H9 (cell line): ENCODE results near the gene ZNF429. TPM values are rescaled to one million over a fixed set of nuclear protein-coding genes. Genes with fewer than 3 reads are reported as not detected.

Experiments
- DNase-seq: peaks from one replicate; pipeline ENCODE4 v3.0.0-alpha.2; 2017
- H2AFZ ChIP-seq: one replicate; pipeline ENCODE4 v1.6.1; 2013; ENCODE audit warnings: mild to moderate bottlenecking, low read length, control low read depth, moderate library complexity
- H2AK5ac ChIP-seq: 2 replicates; pipeline ENCODE4 v1.6.1; 2013; ENCODE audit warnings: low read length, control low read depth, mixed read lengths; ENCODE audit not compliant: insufficient read length
- H2BK120ac ChIP-seq: one replicate; pipeline ENCODE4 v1.6.1; 2013; ENCODE audit warnings: low read depth, mild to moderate bottlenecking, low read length, control low read depth, inconsistent platforms; ENCODE audit not compliant: poor library complexity, severe bottlenecking
- H2BK12ac ChIP-seq: 2 replicates; pipeline ENCODE4 v1.6.1; 2013; ENCODE audit warnings: low read length, control low read depth, mixed read lengths, low read depth; ENCODE audit not compliant: insufficient read length
- H2BK15ac ChIP-seq: 2 replicates; pipeline ENCODE4 v1.6.1; 2013; ENCODE audit warnings: low read depth, low read length, control low read depth
- H2BK20ac ChIP-seq: one replicate; pipeline ENCODE4 v1.6.1; 2013; ENCODE audit warnings: low read depth, mild to moderate bottlenecking, low read length, control low read depth, inconsistent platforms; ENCODE audit not compliant: poor library complexity, severe bottlenecking
- H2BK5ac ChIP-seq: 2 replicates; pipeline ENCODE4 v1.6.1; 2013; ENCODE audit warnings: low read length, control low read depth, mixed read lengths; ENCODE audit not compliant: insufficient read length
- H3K14ac ChIP-seq: 2 replicates; pipeline ENCODE4 v1.6.1; 2013; ENCODE audit warnings: low read length, control low read depth; ENCODE audit not compliant: insufficient read depth
- H3K18ac ChIP-seq: 2 replicates; pipeline ENCODE4 v1.6.1; 2013; ENCODE audit warnings: low read depth, mild to moderate bottlenecking, mixed read lengths, low read length, control low read depth; ENCODE audit not compliant: insufficient read length
- H3K23ac ChIP-seq: 2 replicates; pipeline ENCODE4 v1.6.1; 2013; ENCODE audit warnings: low read length, control low read depth, mixed read lengths, low read depth; ENCODE audit not compliant: insufficient read length
- H3K23me2 ChIP-seq: 2 replicates; pipeline ENCODE4 v1.6.1; 2013; ENCODE audit warnings: low read depth, mild to moderate bottlenecking, mixed read lengths, low read length, control low read depth; ENCODE audit not compliant: insufficient read length, poor library complexity, severe bottlenecking
- H3K27ac ChIP-seq: 2 replicates; pipeline ENCODE4 v1.5.1; 2013; ENCODE audit warnings: low read length, control low read depth, mixed read lengths, low read depth; ENCODE audit not compliant: insufficient read length
- H3K27me3 ChIP-seq: 2 replicates; pipeline ENCODE4 v1.6.1; 2013; ENCODE audit warnings: low read length, control low read depth, inconsistent platforms; ENCODE audit not compliant: insufficient read depth
- H3K4ac ChIP-seq: 2 replicates; pipeline ENCODE4 v1.6.1; 2013; ENCODE audit warnings: low read depth, mild to moderate bottlenecking, control low read depth, inconsistent platforms, low read length, moderate library complexity
- H3K4me1 ChIP-seq: 2 replicates; pipeline ENCODE4 v1.6.1; 2013; ENCODE audit warnings: low read length, control low read depth, inconsistent platforms; ENCODE audit not compliant: insufficient read depth
- H3K4me2 ChIP-seq: 2 replicates; pipeline ENCODE4 v1.6.1; 2013; ENCODE audit warnings: low read length, control low read depth, mixed read lengths; ENCODE audit not compliant: insufficient read length, insufficient read depth
- H3K56ac ChIP-seq: 2 replicates; pipeline ENCODE4 v1.6.1; 2013; ENCODE audit warnings: low read depth, mild to moderate bottlenecking, mixed read lengths, low read length, control low read depth; ENCODE audit not compliant: insufficient read length
- H3K79me1 ChIP-seq: 2 replicates; pipeline ENCODE4 v1.6.1; 2013; ENCODE audit warnings: low read depth, mild to moderate bottlenecking, moderate library complexity, low read length, control low read depth, inconsistent platforms; ENCODE audit not compliant: insufficient read depth, poor library complexity, severe bottlenecking
- H3K79me2 ChIP-seq: 2 replicates; pipeline ENCODE4 v1.6.1; 2013; ENCODE audit warnings: low read length, control low read depth, inconsistent platforms; ENCODE audit not compliant: insufficient read depth
- H3K9ac ChIP-seq: 2 replicates; pipeline ENCODE4 v1.6.1; 2013; ENCODE audit warnings: low read length, control low read depth, mixed read lengths; ENCODE audit not compliant: insufficient read length; ENCODE audit errors: extremely low read depth
- H3K9me3 ChIP-seq: one replicate; pipeline ENCODE4 v1.6.1; 2013; ENCODE audit warnings: low read depth, low read length, inconsistent platforms; ENCODE audit not compliant: control insufficient read depth
- H3T11ph ChIP-seq: one replicate; pipeline ENCODE4 v1.6.1; 2013; ENCODE audit warnings: mild to moderate bottlenecking, low read length, control low read depth, inconsistent platforms
- H4K20me1 ChIP-seq: one replicate; pipeline ENCODE4 v1.6.1; 2013; ENCODE audit not compliant: control insufficient read depth, insufficient read length, insufficient read depth
- H4K5ac ChIP-seq: 2 replicates; pipeline ENCODE4 v1.6.1; 2013; ENCODE audit warnings: low read depth, mild to moderate bottlenecking, mixed read lengths, low read length, control low read depth; ENCODE audit not compliant: insufficient read length
- H4K8ac ChIP-seq: replicated peaks from 2 replicates; pipeline ENCODE4 v1.6.1; 2013; ENCODE audit warnings: low read length, control low read depth, mixed read lengths, low read depth; ENCODE audit not compliant: insufficient read length
- H4K91ac ChIP-seq: 2 replicates; pipeline ENCODE4 v1.6.1; 2013; ENCODE audit warnings: low read depth, mild to moderate bottlenecking, moderate library complexity, mixed read lengths, low read length, control low read depth; ENCODE audit not compliant: insufficient read length
- H3K27ac Mint-ChIP-seq, 3 experiments: 2 replicates in 2 of 3; 3 replicates in 1 of 3; pipeline ENCODE4 v1.8.0; 2020 to 2021; ENCODE audit warnings: mixed read lengths in 3 of 3, mild to moderate bottlenecking in 1 of 3, moderate library complexity in 1 of 3
- H3K27me3 Mint-ChIP-seq: 2 replicates; pipeline ENCODE4 v1.8.0; 2021; ENCODE audit warnings: low read depth, mild to moderate bottlenecking, moderate library complexity, mixed read lengths
- H3K36me3 Mint-ChIP-seq, 3 experiments: 2 replicates in 2 of 3; 3 replicates in 1 of 3; pipeline ENCODE4 v1.8.0; 2020 to 2021; ENCODE audit warnings: low read depth in 3 of 3, mixed read lengths in 3 of 3; ENCODE audit not compliant: insufficient read depth in 1 of 3
- H3K4me1 Mint-ChIP-seq, 2 experiments: 2 replicates each; pipeline ENCODE4 v1.8.0; 2020; ENCODE audit warnings: mixed read lengths in 2 of 2
- H3K4me3 Mint-ChIP-seq, 2 experiments: 2 replicates in 1 of 2; 3 replicates in 1 of 2; pipeline ENCODE4 v1.8.0; 2020 to 2021; ENCODE audit warnings: mild to moderate bottlenecking in 2 of 2, mixed read lengths in 2 of 2, moderate library complexity in 1 of 2
- H3K9me3 Mint-ChIP-seq, 2 experiments: 2 replicates in 1 of 2; 3 replicates in 1 of 2; pipeline ENCODE4 v1.8.0; 2020; ENCODE audit warnings: mild to moderate bottlenecking in 2 of 2, mixed read lengths in 2 of 2, moderate library complexity in 1 of 2
- CTCF ChIP-seq: fragments of 200-600 bp; sonication (generic); conservative IDR thresholded peaks from 3 replicates; pipeline ENCODE4 v1.8.0; 2021; ENCODE audit warnings: antibody characterized with exemption, mild to moderate bottlenecking
- WGBS: extraction: QIAGEN DNeasy Blood & Tissue Kit; methylation state at CpG from one replicate; pipeline ENCODE4 v1.1.7; 2013; ENCODE audit warnings: missing lambda C conversion rate, low lambda C conversion rate, mixed read lengths; ENCODE audit not compliant: insufficient read length; ENCODE audit errors: extremely low coverage; 5-methylcytosine and 5-hydroxymethylcytosine counted together
- long read RNA-seq: library from polyadenylated mRNA; unstranded; transcript quantifications from one replicate; pipeline ENCODE4 v2.0.0, GENCODE V29; 2020
- total RNA-seq: library from RNA; stranded (reverse); gene quantifications from 2 replicates; pipeline ENCODE4 v1.2.1, GENCODE V29; 2021

ZNF429 gene
- 11.2 and 12.1 TPM in 2 replicates for total RNA-seq
- long read RNA-seq, transcript ZNF429-201 (4 exons, 2,233 nt) = major isoform, 7 of 57 reads
- long read RNA-seq, partial matches to known transcripts = 2 of 57 reads
- long read RNA-seq, other reads (novel, unspliced or antisense) = 48 of 57 reads

GRCh38 chr19:21505459-21506451 lies at the start of gene ZNF429:
Gene ZNF429, plus strand, starts transcription at chr19:21505602. Its CDS starts 170 bp downstream, at chr19:21505772.
- Histone ChIP-seq H3K27me3 (no peaks in the 10 kb centered on the region), H3K27ac (peak within 1 kb of the TSS; percentile 90), H2BK20ac (no peak within 1 kb of the TSS), H2AK5ac (no peak within 1 kb of the TSS), H2BK5ac (peak within 1 kb of the TSS; percentile 89), H3K4ac (no peak within 1 kb of the TSS), H3T11ph (no peak within 1 kb of the TSS), H3K4me2 (peak within 1 kb of the TSS; percentile 91), H3K14ac (peak within 1 kb of the TSS; percentile 92; the same call in 1 of the 2 replicates), H4K8ac (no peak within 1 kb of the TSS), H3K9ac (peak within 1 kb of the TSS; percentile 83), H3K56ac (no peak within 1 kb of the TSS), H4K20me1 (no peaks in the 10 kb centered on the region), H3K18ac (peak within 1 kb of the TSS; percentile 97), H2BK15ac (no peak within 1 kb of the TSS), H2BK12ac (no peak within 1 kb of the TSS), H4K91ac (no peak within 1 kb of the TSS), H3K23ac (no peak within 1 kb of the TSS), H4K5ac (no peak within 1 kb of the TSS), H3K4me1 (no peaks in the 10 kb centered on the region), H3K79me1 (no peaks in the 10 kb centered on the region), H2AFZ (no peak within 1 kb of the TSS), H2BK120ac (peak within 1 kb of the TSS; percentile 73), H3K79me2 (no peaks in the 10 kb centered on the region), H3K9me3 (no peaks in the 10 kb centered on the region), H3K23me2 (peaks cover 6% of the 10 kb centered on the region)
- peak; percentile 95 for DNase-seq
- no CpG with 5 or more reads among the region's 43 CpGs for WGBS
- Mint-ChIP-seq H3K27me3 (no peaks in the 10 kb centered on the region; the same call in 1 of the 2 replicates), H3K4me3 (peak within 1 kb of the TSS; percentile 99 to 100), H3K9me3 (peaks cover 15 to 34% of the 10 kb centered on the region in 2 experiments), H3K4me1 (peaks cover 9 to 18% of the 10 kb centered on the region in 2 experiments), H3K36me3 (peaks cover 30 to 44% (median 39%) of the 10 kb centered on the region in 3 experiments), H3K27ac (peak within 1 kb of the TSS; percentile 100)
- peak; percentile 20; the same call in 1 of the 3 replicates for TF ChIP-seq CTCF
